HG02798 (cell line): Measurements from ENCODE around the gene TLE1.

Source experiments
- ATAC-seq: cut with Tn5 transposase; IDR thresholded peaks from one replicate; pipeline ENCODE4 v1.9.1; 2021; ENCODE audit warnings: mild to moderate bottlenecking; ENCODE audit not compliant: unreplicated experiment, poor library complexity

Gene TLE1

DNA sequence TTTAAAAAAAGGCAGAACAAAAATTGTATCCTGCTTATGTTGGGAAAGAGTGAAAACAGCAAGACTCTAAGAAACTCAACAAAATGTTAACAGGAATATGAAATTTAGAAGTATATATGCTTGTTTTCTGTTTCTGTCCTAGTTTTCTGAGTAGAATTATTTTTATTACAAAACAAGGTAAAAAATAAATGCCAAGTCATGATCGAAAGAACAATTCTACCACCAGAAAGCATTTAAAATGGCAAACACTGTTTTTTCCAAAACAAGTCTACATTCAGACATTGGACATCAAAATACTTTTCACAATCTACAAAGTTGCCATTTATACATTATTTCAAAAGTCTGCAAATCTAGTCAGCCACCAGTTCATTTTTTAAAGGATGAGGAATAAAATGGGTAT, 102.6 kb downstream of the TLE1 start:
- no peak for ATAC-seq

DNA sequence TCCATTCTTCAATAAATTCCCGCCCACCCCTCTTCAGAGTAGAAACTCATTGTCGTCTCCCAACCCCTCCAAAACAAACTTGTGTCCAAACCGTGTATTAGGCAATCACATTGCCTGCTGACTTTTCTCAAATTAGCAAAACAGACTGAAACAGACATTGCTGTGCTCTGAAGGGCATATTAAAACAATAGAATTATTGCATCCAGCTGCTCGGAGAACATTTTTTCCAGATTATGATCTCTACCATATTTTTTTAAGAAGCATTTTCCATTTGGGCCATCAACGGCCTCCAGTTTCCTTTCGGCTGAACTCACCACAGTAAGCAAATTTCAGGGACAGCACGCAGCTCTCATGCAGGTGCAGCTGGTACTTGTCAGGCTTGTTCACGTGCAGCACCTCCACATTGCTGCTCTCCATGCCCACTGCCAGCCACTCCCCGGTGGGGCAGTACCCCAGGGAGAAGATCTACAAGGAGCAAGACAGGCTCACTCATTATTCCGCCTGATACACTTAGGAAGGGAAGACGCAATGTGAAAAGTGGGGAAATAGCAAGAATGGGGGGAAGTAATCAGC, 104.1 kb downstream of the TLE1 start:
- no peak for ATAC-seq

DNA sequence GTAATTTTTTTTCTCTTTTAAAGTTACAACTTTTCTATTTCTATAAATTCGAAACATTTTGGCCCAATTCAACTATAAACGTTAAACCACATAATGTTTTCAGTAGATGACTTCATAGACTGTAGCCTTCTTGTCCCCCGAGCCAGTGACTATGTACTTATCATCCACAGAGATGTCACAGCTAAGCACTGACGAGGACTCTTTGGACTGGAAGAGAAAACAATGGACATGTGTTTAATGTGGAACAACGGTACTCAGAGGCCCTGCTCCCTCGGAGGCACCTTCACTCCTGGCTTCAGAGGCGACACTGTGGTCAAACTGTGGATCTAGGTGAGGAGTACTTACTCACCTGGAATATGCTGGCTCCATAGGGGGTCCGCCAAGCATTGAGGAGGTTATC, 105.2 kb downstream of the TLE1 start:
- ATAC-seq: no peak

DNA sequence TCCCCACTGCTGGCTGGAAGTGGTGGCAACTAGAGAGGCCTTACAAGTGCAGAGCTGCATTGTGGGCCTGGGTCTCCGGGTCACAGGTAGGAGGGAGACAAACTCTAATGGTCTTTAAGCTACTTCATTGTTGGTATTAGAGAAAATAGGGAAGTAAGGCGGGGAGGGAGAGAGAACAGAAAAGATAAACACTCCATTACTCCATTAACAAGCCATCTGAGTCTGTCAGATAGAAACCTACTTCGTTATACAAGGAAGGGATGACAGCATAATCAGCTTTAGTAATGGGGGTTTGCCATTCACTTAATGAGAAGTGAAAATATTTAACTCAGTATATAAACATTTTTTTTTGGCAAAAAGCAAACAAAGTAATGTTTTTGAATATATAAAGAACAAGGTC, 107.4 kb downstream of the TLE1 start:
- ATAC-seq: no peak

DNA sequence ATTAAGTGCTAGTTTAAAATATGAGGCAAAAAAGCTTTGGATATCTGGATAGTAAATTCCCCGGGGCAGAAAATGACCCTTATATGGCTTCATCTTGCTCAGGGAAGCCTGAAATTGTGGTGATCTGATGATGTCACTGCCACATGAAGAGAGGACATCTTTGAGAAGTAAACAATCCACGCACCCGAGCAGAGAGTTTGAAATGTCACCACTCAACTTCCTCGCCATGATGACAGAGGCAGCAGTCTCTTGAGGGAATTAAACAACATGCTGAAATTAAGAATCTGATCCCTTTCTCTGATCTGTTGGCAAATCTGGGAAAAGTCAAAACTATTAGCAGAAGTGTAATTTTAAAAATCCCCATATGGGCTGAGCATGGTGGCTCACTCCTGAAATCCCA, 110.0 kb downstream of the TLE1 start:
- no peak for ATAC-seq

DNA sequence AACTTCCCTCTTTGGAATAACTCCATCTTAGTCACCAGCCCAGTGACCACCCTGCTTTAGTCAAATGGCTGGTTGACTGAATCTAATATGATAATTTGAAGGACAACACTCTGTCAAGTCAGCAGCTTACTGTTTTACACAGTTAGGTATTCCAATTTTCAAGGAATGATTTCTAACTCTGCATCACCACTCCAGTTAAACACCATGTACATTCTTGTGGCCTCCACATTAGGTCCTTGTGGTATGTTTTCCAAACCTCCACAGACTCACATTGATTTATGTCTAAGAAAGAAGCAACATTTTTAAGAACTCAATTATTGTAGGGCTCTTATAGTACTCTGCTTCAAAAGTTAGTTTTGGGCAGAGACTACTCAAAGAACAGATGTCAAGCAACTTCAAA, 110.7 kb downstream of the TLE1 start:
- ATAC-seq: no peak

DNA sequence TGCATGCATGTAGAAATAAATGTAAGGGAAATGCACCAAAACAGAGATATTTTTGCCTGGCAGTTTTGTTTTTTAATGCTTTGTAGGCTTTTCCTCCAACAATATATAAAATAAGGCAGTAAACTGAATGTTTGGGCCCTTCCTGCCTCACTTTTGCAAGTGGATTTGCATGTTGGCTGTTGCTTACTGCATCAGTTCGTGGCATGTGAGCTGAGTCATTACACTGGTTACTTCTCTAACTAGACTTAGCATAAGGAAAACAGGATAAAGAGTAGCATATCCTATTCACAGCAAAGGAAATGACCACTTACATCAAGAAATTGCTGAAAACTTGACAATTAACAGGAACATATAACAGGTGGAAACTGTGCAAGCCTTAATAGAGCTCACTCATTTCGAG, 113.4 kb downstream of the TLE1 start:
- no peak for ATAC-seq

- ATAC-seq: no peak
Measured at GRCh38 chr9:81574405-81574804, 114.9 kb downstream of the TLE1 start.

DNA sequence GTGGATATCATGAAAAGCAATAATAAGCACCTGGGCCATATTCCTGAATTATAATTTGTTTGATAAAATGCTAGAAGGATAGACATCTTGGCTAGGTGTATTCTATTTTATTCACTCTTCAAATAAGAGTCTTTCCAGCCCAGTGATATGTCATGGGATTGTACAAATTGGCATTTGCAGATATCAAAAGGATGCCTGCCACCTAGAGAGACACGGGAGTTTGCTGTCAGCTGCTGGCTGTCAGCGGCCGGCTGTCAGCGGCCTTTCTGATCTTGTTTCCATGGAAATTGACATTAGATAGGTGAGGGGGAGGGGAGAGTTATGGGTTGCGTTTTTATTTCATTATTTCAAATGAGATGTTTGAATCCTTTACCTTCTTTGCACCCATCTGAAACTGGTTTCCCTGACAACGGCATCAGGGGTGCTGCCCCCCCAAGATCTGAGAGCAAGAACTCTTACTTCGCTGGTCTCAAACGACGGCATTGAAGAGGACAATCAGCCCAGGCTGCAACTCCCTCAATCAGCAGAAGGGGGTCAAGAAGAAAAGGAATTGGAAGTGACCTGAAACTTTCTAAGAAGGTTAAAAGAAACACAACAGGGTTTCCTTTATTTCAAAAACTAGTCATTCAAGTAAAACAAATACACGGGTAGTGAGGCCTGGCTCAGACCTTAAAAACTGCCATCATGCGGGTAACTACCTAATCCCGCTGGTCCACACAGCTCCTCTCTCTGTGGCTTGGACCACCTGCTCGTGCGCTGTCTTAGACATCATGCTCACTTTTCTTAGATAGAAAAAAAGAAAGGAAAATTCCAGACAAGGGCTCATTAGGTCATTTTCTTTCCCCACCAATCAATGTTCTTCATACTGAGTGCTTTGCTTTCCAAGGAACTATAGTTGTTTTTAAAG, 115.7 kb downstream of the TLE1 start:
- ATAC-seq: no peak

DNA sequence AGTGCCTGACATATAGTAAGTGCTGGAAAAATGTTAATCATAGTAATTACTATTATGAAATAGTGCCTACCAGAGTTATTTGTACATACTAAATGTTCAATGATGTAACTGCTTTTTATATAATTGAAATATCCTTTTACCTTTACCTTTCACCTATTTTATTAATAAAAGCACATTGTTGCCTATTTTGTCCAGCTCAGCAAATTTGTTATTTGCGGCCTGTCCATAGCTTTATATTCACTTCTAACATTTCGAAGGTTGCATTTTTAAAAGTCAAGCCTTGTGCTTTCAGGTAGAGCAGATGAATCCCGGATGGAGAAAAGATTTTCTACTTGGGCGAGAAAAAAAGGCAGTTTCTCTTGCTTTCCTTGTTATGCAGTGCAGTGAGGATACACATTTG, 119.3 kb downstream of the TLE1 start:
- no peak for ATAC-seq

DNA sequence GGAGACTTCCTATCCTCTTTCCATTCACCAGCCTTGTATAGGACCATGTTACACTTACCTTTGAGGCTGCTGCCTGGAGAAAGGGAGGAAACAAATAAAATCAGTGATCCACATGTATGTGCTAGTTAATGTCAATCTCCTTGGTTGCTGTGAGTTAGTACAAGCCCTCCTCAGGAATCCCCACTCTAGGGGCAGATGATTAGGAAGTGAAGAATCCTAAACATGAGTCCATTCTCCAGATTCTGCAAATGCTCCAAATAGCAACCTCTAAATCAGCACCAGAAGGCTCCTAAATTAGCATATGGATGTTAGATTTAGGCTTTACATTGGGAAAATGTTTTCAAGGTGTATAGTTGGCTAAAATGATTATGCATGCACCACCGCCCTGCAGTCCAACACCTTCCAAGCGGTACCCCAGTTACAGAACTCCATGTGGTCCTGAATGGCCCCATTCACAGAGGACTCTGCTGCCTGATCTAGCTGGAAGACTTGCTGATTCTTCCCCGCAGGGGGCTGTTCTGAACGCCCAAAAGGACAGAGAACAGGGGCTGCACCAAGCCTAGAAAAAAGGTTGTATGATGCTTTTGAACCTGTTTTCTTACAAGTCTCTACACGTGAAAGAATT, 123.2 kb downstream of the TLE1 start:
- ATAC-seq: no peak

GRCh38 chr9:81565609-81566008, 123.7 kb downstream of the TLE1 start:
- no peak for ATAC-seq

DNA sequence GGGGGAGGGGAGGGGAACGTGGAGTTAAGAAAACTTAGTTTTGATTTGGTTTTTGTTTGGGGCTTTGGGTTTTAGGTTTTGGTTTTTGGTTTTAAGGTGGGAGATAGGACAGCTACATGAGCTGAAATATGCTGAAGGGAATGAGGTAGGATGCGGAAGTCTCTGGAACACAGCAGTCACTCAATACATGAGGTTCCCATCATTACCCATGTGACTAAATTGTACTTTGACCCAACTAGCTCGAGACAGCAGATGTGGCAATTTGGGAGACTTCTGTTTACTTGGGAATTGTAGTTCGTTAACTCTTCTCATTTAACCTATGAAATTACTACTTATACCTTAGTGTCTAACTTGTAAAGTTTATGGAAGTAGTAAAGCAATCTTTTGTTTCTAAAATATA, 124.2 kb downstream of the TLE1 start:
- ATAC-seq: no peak

GRCh38 chr9:81564632-81565031, 124.7 kb downstream of the TLE1 start:
- ATAC-seq: no peak

DNA sequence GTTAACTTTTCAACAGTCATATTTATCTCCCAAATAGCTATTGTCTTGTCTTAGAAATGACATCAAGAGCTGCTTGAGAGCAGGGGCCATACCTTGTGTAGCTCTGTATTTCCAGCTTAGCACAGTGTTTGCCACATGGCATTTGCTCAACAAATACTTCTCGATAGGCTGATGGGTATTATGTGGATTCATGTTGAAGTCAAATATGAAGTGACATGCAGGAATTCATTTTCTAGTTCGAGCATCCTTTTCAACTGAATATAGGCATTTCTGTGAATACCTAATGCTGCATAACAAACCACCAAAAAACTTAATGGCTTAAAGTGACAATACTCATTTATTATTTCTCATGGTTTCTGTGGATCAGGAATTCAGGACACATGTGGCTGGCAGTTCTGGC, 125.6 kb downstream of the TLE1 start:
- ATAC-seq: no peak

- ATAC-seq: no peak
Measured at GRCh38 chr9:81563020-81563407, 126.3 kb downstream of the TLE1 start.

- ATAC-seq: no peak
Measured at GRCh38 chr9:81562231-81563019, 126.9 kb downstream of the TLE1 start.

DNA sequence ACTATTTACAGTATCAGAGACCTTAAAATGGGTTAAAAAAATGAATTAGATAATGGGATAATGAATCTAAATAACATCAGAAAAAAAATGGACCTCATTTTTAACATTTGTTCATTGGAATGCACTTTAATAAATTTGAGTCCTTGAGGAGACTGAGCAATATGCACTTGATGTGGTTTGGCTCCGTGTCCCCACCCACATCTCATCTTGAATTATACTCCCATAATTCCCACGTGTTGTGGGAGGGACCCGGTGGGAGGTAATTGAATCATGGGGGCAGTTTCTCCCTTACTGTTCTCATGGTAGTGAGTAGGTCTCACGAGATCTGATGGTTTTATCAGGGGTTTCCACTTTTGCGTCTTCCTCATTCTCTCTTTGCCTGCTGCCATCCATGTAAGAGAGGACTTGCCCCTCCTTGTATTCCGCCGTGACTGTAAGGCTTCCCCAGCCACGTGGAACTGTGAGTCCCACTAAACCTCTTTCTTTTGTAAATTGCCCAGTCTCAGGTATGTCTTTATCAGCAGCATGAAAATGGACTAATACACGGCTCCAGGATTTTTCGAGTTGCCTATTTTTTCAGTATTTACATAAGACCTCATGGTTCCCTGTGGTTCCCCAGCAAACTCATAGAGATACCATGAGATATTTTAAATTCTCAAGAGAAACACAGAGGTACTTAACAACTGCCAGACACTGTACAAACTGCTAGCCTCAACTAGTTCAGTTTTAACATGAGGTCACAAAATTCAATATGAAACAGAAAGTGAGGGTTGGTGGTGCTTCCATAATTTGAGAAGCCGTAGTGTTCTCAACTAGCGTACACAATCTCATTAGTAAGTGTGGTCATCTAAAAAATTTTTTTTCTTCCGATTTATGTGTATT, 128.3 kb downstream of the TLE1 start:
- ATAC-seq: peak; percentile 70

DNA sequence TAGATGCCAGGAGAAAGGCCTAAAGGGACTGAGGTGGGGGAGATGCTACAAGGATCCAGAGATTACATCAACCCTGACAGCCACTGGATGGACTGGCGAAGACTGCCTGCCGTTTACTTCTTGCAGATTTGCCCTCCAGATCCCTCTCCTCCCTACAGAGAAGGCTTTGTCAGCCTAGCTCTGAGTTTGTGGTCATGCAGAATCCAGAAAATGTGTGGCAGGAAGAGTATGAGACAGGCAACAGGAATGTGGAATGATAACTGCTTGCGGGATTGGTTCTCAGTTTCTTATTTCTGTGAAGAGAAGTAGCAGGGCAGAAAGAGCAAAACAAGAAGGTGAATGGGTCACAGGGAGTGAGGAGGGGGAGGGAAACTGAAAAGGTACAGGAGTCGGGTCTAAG, 129.6 kb downstream of the TLE1 start:
- no peak for ATAC-seq

DNA sequence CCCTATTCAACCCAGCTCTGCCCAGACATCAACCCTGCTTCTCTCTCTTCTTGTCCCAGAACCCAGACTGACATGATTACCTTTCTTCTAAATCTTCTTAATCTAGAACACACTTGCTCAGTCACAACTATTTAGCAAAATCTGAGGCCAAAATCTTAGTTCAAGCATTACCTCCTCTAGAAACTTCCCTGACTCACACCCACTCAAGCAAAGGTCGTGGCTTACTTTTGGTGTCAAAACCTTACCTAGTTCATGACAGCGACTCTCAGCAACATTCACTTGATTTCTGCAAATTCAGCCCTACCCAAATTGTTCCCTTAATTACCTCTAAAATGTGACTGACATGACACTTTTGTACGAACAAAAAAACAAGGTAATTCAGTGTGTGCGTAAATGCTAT, 130.2 kb downstream of the TLE1 start:
- ATAC-seq: no peak
